Kidney tubule cell (primary cell): Measurements from ENCODE around the gene FAM89B.
"Not testable (repeated sequence)": the region's sequence is repeated elsewhere in the genome, so short reads cannot be mapped to it uniquely, and the experiment has no call there.

Source experiments
- DNase-seq: peaks from one replicate; pipeline ENCODE4 v3.0.0-alpha.2; 2018; ENCODE audit warnings: low spot score

FAM89B gene

GRCh38 chr11:65557280-65558001 is 14.9 kb upstream of the FAM89B start:
- DNase-seq = no peak

GRCh38 chr11:65558002-65558929 is 14.1 kb upstream of the FAM89B start, which contains the start of gene LTBP3:
LTBP3 (minus strand) TSS chr11:65558359; CDS start chr11:65557959, 400 bp downstream.
- DNase-seq = peak; percentile 84

- DNase-seq = no peak
Observed at GRCh38 chr11:65558930-65559509, 13.3 kb upstream of the FAM89B start.

GRCh38 chr11:65559535-65559934 is 12.8 kb upstream of the FAM89B start:
- DNase-seq = no peak

GRCh38 chr11:65559951-65560537 is 12.3 kb upstream of the FAM89B start:
- peak; percentile 98 for DNase-seq

GRCh38 chr11:65560555-65561418 is 11.6 kb upstream of the FAM89B start:
- peak; percentile 76 for DNase-seq

- no peak for DNase-seq
Observed at GRCh38 chr11:65562020-65562419, 10.3 kb upstream of the FAM89B start.

GRCh38 chr11:65562788-65563187 is 9.6 kb upstream of the FAM89B start:
- DNase-seq = no peak

- DNase-seq = no peak
Observed at GRCh38 chr11:65563601-65564000, 8.7 kb upstream of the FAM89B start.

GRCh38 chr11:65564879-65565559 is 7.3 kb upstream of the FAM89B start:
- not testable (repeated sequence) for DNase-seq

GRCh38 chr11:65565624-65566453 is 6.5 kb upstream of the FAM89B start:
- DNase-seq = peak; percentile 37

GRCh38 chr11:65569164-65569972 is 3.0 kb upstream of the FAM89B start:
- no peak for DNase-seq

- DNase-seq = peak; percentile 99
Observed at GRCh38 chr11:65569973-65570918, 2.1 kb upstream of the FAM89B start, which contains the start of gene ZNRD2. ZNRD2 (plus strand) TSS chr11:65570477; CDS start chr11:65570492, 15 bp downstream.

GRCh38 chr11:65571420-65571819 is 918 bp upstream of the FAM89B start:
- no peak for DNase-seq

GRCh38 chr11:65571940-65572339 is 398 bp upstream of the FAM89B start:
- DNase-seq = peak; percentile 58

GRCh38 chr11:65573391-65574079 is 1.2 kb downstream of the FAM89B start:
- DNase-seq = no peak
